ENCODE data around the gene RNF4. TPM values are rescaled to one million over a fixed set of nuclear protein-coding genes. Genes with fewer than 3 reads are reported as not detected.

The RNF4 gene
- polyA plus RNA-seq, 5 donors, result 55.4 to 63.2 (median 59.9) TPM

DNA sequence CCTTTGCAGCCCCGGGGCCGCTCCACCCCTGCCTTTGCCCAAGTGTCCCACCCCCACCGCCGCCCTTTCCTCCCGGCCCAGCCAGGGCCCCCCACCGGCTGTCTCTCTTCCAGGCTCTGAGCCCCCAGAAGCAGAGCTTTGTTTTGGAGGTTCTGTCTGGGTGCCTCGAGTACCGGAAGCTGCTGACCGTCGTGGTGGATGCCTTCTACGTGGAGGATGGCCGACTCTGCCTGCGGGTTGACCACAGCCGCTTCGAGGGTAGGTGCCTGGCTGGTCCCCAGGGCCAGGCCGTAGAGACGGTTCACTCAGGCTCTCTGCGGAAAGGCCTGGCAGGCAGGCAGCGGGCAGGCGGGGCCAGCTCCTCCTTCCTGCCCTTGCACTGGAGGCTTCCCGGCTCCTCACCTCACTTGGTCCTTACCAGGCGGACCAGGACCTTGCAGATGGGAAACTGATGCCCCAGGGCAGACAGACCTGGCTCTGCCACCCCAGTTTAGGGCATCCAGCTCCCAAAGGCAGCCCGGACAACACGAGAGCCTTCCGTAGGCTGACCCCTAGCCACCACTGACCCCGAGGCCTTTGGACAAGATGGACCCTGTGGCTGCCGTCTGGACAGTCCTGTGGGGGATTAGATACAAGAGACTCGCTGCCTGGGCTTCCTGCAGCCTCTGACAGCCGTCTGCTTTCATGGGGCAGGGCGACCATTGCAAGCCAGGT, 32.0 kb upstream of the RNF4 start:
- no peak for DNase-seq

DNA sequence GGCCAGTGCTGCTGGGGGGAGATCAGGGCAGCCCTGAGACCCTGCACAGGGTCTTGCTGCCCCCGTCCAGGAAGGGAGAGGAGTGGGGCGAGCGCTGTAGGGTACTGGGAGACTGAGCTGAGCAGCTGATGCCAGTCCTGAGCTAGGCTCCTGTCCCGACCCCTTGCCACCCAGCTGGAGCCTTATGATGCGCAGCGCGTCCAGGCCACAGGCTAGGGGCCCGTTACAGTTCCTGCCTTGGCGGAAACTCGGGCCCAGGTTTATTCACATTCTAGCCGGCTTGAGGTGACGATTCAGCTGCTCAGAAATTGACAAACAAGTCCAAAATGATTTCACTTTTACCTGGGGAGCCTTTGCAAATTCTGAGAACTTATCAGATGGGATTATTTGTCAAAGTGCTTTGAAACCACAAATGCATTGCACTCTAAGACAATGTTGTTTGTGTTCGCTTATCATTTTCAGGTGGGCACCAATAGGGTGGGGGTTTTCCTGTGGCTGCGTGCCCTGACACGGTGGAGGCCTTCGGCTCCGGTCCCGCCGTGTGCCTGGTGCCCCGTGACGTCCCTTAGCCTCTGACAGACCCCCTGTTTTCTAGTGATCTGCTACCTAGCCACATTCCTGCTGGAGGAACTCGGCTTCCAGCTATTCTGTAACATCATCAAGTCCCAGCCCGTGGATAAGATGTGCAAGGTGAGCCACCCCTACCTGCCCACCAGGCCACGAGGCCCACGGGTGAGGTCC, 31.3 kb upstream of the RNF4 start:
- no peak for DNase-seq

DNA sequence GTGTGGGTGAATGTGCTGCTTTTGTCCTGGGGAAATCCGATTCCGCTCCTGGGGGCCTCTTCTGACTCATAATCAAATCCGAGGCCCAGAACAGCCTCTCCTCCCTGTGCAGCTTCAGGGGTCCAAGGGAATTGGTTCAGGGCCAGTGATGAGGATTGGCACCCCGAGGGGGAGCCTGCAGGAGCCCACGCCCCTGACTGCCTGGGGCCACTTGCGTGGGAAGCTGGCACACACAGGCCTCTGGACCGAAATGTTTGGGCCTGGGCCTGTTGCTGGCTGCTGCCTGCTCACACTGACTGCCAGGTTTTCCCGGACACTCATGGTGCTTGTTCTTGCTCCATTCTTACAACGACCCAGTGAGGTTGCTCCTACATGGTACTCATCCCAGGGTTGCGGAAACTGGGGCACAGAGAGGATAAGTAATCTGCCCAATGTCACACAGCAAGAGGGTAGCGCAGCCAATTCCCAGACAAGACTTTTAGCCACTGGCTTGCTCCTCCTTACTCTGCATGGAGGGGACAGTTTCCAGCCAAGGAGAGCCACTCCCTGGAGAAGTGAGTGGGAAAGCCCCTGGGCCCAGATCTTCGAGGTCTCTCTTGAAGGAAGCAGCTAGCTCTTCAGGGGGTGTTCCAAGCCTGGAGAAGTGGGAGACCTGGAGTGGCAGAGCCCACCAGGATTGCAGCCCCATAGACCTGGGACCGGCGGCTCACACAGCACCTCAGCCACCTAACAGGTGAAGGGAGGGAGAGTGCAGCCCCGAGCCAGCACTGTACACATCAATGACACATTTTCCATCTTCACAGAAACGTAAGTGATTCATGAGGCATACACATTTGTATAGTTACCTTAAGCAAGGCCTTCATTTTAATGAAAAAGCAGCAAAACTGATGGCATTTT, 29.8 kb upstream of the RNF4 start:
- no peak for DNase-seq

DNA sequence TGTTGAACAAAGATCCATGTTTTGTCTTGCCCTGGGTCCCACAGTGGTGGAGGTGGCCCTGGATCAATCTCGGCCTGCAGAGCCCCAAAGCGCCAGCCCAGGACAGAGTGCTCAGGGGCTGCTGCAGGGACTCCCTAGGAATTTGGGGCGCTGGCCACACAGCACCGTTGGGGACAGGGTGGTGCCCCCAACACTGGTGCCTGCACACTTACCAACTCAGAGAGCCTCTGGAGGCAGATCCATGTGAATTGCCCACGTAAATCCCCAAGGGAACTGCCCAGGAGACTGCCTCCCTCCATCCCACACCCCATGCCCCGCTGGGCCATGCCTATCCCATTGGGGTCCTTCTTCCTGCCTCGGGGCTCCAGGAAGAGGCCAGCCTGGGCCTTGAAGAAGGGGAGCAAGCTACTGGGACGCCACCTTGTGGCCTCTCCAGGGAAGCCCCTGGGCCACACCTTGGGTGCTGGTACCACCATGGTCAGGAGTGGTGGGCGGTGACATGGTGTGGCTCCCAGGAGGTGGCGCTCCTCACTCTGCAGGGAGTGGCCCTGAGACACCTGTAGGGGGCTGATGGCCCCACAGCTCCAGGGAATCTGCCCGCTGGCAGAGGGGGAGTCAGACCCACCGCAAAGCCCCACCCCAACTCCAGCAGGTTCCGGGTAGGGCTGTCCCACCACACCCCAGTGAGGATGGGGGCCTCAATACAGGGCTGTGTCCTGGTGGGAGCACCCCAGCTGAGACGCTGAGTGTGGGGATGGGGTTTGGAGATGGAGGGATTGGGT, 27.3 kb upstream of the RNF4 start:
- no peak for DNase-seq

DNA sequence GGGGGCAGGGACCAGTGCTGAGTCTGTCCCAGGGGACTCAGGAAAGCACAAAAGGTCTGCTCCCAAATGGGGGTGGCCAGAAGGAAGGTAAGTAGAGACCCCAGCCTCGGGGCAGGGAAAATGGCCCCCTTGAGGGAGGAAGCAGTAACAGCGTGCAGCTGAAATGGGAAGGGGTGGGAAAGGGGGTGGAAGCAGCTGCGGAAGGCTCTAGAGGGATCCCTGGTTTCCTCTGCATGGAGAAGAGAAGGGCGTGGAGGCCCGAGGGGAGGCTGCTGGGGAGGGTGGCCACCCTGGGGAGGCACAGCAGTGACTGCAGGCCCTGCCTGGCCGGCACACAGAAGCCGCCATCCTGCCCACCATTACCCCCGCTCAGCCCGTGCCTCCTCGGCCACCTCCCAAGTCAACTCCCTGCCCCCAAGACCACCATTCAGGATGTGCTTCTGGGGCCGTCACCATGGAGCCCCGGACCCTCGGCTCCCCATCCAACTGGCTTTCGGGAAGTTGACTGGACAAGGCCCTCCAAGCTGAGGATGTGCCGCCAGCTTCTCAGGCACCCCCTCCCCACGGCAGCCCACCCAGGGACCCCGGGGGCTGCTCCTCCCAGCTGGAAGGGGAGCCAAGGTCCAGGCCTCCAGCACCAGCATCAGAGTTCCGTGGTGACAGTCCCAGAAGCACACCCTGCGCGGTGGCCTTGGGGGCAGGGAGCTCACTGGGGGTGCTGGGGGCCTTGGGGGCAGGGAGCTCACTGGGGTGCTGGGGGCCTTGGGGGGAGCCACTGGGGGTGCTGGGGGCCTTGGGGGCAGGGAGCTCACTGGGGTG, 26.5 kb upstream of the RNF4 start:
- DNase-seq, result no peak

DNA sequence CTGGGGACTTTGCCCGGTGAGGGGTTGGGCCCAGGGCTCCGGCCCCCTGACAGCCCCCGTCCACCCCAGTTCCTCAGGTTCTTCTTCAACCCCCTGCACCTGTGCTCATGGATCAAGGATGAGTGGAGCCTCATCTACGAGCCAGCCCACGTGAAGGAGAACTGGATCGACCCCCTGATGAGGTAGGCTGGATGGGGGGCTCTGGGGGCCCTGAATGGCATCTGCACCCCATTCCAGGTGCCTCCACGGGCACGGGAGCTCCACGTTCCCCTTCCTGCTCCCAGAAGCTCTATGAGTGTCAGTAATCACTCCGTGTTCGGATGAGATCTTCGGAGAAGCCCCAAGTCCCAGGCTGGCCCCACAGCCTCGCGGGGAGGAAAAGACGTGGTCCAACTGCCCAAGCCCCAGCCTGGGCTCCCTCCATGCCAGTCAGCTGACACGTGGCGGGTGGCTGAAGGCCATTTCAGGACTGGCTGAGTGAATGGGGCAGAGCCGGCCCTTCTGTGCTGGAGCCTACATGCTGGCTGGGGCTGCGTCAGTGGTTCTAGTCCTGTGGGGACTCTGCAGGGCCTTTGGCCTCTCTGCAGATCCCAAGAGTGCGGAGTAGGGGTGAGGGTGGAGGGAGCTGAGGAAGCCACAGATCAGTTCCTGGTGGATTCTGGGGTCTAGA, 25.7 kb upstream of the RNF4 start:
- no peak for DNase-seq

DNA sequence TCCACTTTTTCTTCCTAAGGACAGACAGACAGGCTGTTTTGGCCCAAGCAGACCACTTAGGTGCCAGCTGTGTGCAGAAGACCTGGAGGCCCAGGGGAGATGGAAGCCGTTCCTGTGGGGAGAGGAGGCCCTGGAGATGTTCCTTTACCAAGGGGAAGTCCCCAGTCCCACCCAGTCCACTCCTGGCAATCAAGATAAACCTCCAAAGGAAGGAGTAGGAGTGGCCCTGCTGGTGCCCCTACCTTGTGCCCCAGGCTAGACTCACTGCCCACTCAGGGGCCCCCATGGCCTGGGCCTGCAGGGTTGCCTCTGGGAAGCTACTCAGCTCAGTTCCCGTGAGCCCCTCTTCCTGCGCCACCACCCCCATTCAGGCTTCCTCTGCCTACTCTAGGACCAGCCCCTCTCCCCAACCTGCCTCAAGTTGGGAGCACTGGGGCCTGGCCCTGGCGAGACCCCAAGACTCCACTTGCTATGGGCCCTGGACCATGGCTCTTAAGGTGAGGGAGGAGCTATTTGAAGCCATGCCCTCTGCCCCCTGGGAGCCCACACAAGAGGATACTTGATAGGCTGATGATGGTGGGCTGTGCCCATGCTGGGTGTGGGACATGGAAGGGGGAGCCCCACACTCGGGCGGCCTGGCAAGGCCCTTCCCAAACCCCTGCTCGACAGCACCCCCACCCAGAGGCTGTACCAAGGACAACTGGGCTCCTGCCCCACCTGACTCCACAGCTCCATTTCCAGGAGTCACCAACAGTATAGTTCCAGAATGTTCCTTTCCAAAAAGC, 24.8 kb upstream of the RNF4 start:
- no peak for DNase-seq

DNA sequence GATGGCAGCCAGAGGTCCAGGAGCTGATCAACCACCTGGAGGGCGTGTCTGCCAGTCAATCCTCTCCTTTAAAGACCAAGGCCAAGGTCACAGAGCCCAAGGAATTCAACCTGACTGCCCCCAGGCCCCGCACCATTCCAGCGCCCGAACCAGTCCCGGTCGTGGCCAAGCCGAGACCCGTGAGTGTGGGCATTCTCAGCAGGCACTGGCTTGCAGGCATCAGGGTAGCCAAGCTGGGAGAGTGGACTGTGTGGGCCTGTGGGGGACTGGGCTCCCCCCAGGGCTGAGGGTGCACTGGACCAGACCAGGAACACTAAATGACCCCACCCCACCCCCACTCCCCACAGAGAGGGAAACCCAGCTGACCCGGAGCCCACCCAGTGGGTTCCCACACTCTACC, 23.8 kb upstream of the RNF4 start:
- no peak for DNase-seq

DNA sequence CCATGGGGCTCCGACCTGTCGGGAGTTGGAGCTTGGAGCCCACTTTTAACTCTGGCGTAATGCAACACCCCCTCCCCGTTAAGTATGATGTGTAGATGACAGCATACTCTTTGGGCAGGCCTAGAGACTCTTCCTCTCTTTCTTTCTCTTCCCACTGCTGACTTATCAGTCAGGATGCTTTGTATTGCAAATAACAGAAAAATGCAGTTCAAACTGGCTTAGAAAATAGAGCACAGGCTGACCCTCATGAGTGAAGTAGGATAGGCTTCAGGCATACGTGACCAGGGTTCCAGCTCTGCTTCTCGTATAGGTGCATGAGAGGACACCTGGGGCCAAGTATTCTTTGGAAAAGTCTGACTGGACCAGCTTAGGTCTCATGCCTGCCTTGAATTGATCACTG, 23.3 kb upstream of the RNF4 start:
- DNase-seq, result no peak

DNA sequence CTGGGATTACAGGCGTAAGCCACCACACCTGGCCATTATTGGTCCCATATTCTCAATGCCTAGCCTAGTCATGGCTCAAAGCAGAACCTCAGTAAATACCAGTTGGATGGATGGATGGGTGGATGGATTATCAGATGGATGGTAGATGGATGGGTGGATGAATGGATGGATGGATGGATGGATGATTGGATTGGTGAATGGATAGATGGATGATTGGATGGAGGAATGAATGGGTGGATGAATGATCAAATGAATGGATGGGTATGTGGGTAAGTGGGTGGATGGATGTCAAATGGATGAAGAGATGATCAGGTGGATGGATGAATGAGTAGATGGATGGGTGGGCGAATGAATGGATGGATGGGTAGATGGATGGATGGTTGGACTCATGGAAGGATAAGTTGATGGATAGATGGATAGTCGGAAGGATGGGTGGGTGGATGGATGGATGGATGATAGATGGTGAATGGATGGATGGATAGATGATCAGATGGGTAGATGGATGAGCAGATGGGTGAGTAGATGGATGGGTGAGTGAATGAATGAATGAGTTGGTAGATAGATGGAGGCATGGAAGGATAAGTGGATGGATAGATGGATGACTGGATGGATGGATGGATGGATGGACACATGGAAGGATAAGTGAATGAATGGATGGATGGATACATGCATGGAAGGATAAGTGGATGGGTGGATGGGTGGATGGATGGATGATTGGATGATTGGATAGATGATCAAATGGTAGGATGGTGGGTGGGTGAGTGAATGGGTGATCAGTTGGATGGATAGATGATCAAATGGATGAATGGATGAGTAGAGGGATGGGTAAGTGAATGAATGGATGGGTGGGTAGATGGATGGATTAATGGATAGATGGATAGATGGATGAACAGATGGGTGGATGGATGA, 22.0 kb upstream of the RNF4 start:
- DNase-seq, result no peak

DNA sequence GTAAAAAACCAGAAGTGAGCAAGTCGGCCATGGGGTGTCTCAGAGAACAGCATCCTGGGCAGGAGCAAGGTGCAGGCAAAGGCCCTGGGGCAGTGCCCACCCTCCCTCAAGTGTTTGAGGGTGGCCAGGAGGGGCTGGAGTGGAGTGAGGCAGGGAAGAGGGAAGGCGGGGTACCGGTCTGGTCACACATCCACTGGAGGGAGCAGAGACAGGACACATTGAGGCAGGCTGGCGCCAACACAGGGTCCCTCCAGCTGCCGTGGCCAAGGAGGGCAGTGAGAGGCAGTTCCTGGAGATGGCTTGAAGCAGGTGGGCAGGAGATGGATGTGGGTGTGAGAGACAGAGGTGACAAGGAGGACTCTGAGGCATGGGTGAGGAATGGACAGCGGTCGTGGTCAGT, 20.3 kb upstream of the RNF4 start:
- no peak for DNase-seq

DNA sequence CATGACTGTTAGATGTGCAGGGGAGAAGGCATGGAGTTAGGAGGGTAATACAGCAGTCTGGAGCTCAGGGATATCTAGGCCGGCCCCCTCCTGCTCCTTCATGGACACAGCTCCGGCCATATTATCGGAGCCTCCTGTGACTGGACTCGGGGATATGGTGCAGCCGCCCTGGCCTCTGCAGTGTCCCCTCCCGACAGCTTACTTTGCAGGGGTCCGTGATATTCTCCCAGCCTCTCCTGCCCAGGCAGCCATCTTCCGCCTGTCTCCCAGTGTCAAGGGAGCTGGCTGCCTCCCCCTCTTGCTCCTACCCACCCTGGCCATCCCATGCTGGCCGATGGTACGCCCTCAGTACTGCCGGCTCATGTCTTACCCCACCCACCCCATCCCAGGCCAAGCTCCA, 19.9 kb upstream of the RNF4 start:
- DNase-seq, result no peak

DNA sequence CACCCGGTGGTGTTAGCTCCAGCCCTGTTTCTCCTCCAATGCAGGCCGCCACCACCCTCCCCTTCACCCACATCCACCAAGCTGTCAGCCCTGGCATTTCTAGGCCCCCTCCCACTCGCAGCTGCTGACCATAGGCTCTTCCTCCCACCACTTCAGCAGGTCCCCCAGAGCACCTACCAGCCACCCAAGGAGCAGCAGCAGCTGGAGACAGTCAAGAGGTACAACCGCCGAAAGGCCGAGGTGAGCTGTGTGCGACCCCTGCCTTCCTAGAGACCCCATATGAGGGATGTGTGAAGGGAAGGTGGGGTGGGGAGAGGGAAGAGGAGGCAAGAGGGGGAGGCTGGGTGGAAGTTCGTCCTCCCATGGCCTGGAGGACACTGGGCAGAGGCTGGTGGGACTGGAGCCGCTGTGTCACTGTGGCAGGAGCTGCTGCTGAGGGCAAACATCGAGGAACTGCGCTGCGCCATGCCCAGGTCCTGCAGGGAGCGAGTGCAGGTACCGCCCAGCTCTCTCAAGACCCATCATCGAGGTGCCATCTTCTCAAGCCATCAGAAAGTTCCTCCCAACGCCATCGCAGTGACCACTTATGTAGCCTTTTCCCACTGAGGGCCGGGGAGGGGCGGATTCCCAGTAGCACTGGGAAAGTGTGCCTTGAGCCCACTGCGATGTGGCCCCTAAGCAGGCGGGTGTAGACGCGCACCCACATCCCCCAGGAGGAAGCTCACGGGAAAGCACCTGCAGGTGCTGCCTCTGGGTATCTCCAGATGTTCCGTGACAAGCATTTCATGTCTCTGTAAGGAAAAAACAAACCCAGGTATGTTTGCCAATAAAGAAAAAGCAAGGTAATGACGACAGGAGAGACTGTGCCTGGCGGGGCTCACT, 19.2 kb upstream of the RNF4 start:
- DNase-seq, result no peak

DNA sequence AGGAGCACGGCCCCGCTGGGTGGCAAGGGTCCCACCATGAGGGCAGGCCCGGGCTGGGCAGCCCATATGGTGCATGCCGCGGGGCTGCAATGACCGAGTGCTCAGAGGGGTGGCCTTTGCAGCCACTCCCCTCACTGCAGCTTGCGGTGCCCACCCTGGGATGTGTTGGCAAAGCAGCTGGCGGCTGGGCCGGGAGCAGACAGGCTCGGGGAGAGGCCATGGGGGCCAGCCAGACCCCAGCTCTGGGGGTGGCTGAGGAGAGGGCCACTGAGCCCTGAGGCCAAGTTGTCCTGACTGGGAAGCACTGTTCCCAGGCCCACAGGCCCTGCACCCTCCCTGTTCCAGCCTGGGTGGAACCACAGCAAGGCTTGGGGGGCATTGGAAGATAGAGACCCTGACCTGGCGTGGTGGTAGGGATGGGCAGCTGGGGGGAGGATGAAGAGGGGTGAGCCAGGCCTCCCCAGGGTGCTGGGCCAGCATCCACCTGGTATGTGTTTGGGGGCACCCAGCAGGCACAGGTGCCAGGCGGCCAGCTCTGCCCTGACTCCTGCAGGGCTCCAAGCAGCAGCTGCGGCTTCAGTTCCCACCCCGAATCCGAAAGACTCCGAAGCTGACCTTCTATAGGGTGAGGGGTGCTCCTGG, 18.4 kb upstream of the RNF4 start:
- no peak for DNase-seq

DNA sequence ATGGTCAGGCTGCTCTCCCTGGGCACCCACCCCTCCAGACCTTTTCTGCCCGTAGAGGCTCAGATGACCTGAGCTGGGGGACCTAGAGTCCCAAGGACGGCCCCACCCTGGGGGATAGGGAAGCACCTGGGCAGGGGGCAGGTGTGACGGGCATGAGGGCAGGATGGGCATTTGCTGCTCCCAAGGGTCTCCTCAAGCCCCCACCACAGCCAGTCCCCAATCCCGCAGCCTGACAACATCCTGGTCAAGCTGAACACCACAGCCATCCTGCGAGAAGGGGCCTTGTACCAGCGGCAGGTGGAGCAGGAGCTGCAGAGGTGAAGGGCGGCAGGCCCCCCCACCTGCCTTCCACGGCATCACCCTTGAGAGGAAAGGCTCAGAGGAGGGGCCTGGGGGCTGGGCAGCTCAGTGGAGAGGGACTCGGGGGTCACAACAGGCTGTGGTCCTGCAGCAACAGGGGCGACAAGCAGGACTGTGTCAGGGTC, 17.8 kb upstream of the RNF4 start:
- DNase-seq, result no peak
